ENCODE results near the gene LCE5A. TPM values are rescaled to one million over a fixed set of nuclear protein-coding genes. Genes with fewer than 3 reads are reported as not detected.
A peak's percentile ranks its signal among the peaks of the same experiment; 100 is the strongest.

The LCE5A gene, protein sequence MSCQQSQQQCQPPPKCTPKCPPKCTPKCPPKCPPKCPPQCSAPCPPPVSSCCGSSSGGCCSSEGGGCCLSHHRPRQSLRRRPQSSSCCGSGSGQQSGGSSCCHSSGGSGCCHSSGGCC
- not detected in 2 replicates for total RNA-seq
- long read RNA-seq = 0 reads

DNA sequence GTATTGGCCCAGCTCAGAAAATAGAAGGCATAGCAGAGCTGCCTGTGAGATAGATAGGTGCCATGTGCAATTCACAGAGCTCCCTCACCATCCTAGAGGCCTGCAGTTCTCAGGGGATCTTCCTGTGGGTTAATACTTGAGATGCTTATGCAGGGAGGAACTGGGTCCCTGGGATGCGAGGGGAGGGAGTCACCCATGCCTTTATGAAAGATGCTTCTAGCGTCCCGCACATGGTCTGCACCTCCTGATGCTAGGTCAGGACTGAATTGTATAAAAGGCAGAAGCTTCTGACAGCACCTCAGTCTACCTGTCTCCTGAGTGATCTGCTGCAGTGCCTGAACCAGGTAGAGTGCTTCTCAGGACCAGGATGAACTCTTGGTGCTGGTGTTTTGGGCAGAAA, at the start of gene LCE5A:
Gene LCE5A (plus strand): TSS at position 301 of the 400 bp plus-strand sequence. CDS start 732 bp downstream, outside the sequence.
- Mint-ChIP-seq H3K27ac (ENCODE audit: unreplicated experiment) (no peak within 1 kb of the TSS), H3K4me3 (ENCODE audit: unreplicated experiment) (no peak within 1 kb of the TSS), H3K9me3 (ENCODE audit: unreplicated experiment) (peaks cover 23% of the 10 kb centered on the region), H3K27me3 (ENCODE audit: unreplicated experiment) (no peaks in the 10 kb centered on the region), H3K36me3 (ENCODE audit: unreplicated experiment) (no peaks in the 10 kb centered on the region), H3K4me1 (ENCODE audit: unreplicated experiment) (no peaks in the 10 kb centered on the region)
- TF ChIP-seq, protein P1, sequence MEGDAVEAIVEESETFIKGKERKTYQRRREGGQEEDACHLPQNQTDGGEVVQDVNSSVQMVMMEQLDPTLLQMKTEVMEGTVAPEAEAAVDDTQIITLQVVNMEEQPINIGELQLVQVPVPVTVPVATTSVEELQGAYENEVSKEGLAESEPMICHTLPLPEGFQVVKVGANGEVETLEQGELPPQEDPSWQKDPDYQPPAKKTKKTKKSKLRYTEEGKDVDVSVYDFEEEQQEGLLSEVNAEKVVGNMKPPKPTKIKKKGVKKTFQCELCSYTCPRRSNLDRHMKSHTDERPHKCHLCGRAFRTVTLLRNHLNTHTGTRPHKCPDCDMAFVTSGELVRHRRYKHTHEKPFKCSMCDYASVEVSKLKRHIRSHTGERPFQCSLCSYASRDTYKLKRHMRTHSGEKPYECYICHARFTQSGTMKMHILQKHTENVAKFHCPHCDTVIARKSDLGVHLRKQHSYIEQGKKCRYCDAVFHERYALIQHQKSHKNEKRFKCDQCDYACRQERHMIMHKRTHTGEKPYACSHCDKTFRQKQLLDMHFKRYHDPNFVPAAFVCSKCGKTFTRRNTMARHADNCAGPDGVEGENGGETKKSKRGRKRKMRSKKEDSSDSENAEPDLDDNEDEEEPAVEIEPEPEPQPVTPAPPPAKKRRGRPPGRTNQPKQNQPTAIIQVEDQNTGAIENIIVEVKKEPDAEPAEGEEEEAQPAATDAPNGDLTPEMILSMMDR (IDR thresholded peaks at IDR 0.05) = no peak
- no peak for DNase-seq (ENCODE audit: extremely low spot score, unreplicated experiment)

DNA sequence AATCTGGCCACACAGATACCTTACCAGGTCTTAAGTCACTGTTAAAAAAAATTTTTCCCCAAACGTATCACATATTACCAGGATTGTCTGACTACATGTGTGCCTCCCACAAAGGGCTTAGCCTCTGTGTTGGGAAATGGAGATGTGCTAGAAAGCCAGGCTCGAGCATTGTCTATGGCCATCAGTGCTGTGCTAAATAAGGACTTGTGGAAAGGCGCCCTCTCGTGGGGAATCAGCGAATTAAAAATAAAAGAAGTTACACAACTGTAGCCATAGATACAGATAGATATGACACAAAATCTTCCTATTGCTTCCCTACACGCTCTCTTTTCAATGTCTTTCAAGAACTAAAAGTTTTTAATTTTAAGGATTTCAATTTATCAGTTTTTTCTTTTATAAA, 49.1 kb upstream of the LCE5A start:
- H3K4me1 Mint-ChIP-seq (ENCODE audit: unreplicated experiment) = no peaks in the 10 kb centered on the region
- peaks cover 10% of the 10 kb centered on the region for H3K9me3 Mint-ChIP-seq (ENCODE audit: unreplicated experiment)
- TF ChIP-seq, protein P1 (IDR thresholded peaks at IDR 0.05) = peak; percentile 30
- no peak overlapping the region for H3K27ac Mint-ChIP-seq (ENCODE audit: unreplicated experiment)
- no peaks in the 10 kb centered on the region for H3K36me3 Mint-ChIP-seq (ENCODE audit: unreplicated experiment)
- DNase-seq (ENCODE audit: extremely low spot score, unreplicated experiment) = no peak
- peaks cover 4% of the 10 kb centered on the region for H3K27me3 Mint-ChIP-seq (ENCODE audit: unreplicated experiment)
- H3K4me3 Mint-ChIP-seq (ENCODE audit: unreplicated experiment) = no peak overlapping the region

DNA sequence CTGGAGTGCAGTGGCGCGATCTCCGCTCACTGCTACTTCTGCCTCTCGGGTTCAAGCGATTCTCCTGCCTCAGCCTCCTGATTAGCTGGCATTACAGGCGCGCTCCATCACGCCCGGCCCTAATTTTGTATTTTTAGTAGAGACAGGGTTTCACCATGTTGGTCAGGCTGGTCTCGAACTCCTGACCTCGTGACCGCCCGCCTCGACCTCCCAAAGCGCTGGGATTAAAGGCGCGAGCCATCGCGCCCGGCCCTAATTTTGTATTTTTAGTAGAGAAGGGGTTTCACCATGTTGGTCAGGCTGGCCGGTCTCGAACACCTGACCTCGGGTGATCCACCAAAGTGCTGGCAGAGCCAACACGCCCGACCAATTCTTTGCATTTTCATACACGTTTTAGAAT, 48.0 kb upstream of the LCE5A start:
- Mint-ChIP-seq H3K27me3 (ENCODE audit: unreplicated experiment) (peaks cover 4% of the 10 kb centered on the region), H3K27ac (ENCODE audit: unreplicated experiment) (no peak overlapping the region), H3K4me1 (ENCODE audit: unreplicated experiment) (no peaks in the 10 kb centered on the region), H3K4me3 (ENCODE audit: unreplicated experiment) (no peak overlapping the region), H3K9me3 (ENCODE audit: unreplicated experiment) (peaks cover 10% of the 10 kb centered on the region), H3K36me3 (ENCODE audit: unreplicated experiment) (no peaks in the 10 kb centered on the region)
- TF ChIP-seq, protein P1 (IDR thresholded peaks at IDR 0.05) = no peak
- no peak for DNase-seq (ENCODE audit: extremely low spot score, unreplicated experiment)

GRCh38 chr1:152466217-152466616, 44.4 kb upstream of the LCE5A start:
- H3K9me3 Mint-ChIP-seq (ENCODE audit: unreplicated experiment) = peaks cover 6% of the 10 kb centered on the region
- no peak overlapping the region for H3K4me3 Mint-ChIP-seq (ENCODE audit: unreplicated experiment)
- H3K27me3 Mint-ChIP-seq (ENCODE audit: unreplicated experiment) = no peaks in the 10 kb centered on the region
- TF ChIP-seq, protein P1 (IDR thresholded peaks at IDR 0.05) = no peak
- no peak for DNase-seq (ENCODE audit: extremely low spot score, unreplicated experiment)
- no peaks in the 10 kb centered on the region for H3K36me3 Mint-ChIP-seq (ENCODE audit: unreplicated experiment)
- no peaks in the 10 kb centered on the region for H3K4me1 Mint-ChIP-seq (ENCODE audit: unreplicated experiment)
- H3K27ac Mint-ChIP-seq (ENCODE audit: unreplicated experiment) = no peak overlapping the region

- Mint-ChIP-seq H3K27me3 (ENCODE audit: unreplicated experiment) (no peaks in the 10 kb centered on the region), H3K4me1 (ENCODE audit: unreplicated experiment) (no peaks in the 10 kb centered on the region), H3K4me3 (ENCODE audit: unreplicated experiment) (no peak overlapping the region), H3K9me3 (ENCODE audit: unreplicated experiment) (peaks cover 49% of the 10 kb centered on the region), H3K27ac (ENCODE audit: unreplicated experiment) (no peak overlapping the region), H3K36me3 (ENCODE audit: unreplicated experiment) (no peaks in the 10 kb centered on the region)
- no peak for DNase-seq (ENCODE audit: extremely low spot score, unreplicated experiment)
- TF ChIP-seq, protein P1 (IDR thresholded peaks at IDR 0.05) = no peak
These were observed 36.6 kb upstream of the LCE5A start for GRCh38 chr1:152473887-152474537.

All from osteocyte (in vitro differentiated cells).